NCI-H446 (cell line): ENCODE results near the gene IFNE.
"Not testable (repeated sequence)": the region's sequence is repeated elsewhere in the genome, so short reads cannot be mapped to it uniquely, and the experiment has no call there.

Experiments
- DNase-seq, 2 experiments: peaks; one replicate each; lab custom pipeline; 2025; lab: John Stamatoyannopoulos, UW

The IFNE gene

GRCh38 chr9:21491756-21492155 lies 9.6 kb upstream of the IFNE start:
- DNase-seq: no peak

- no peak for DNase-seq
Observed at GRCh38 chr9:21481470-21482056, 550 bp downstream of the IFNE start.

GRCh38 chr9:21479152-21479702 lies 2.9 kb downstream of the IFNE start:
- no peak for DNase-seq

- no peak for DNase-seq
Observed at GRCh38 chr9:21477466-21477865, 4.6 kb downstream of the IFNE start.

- no peak for DNase-seq
Observed at GRCh38 chr9:21473236-21473635, 8.9 kb downstream of the IFNE start.

- no peak for DNase-seq
Observed at GRCh38 chr9:21470126-21470525, 12.0 kb downstream of the IFNE start.

- DNase-seq: peak in 1 of 2 experiments; percentile 59
Observed at GRCh38 chr9:21465859-21466518, 16.1 kb downstream of the IFNE start.

GRCh38 chr9:21465138-21465537 lies 17.0 kb downstream of the IFNE start:
- DNase-seq: no peak

GRCh38 chr9:21461377-21461776 lies 20.7 kb downstream of the IFNE start:
- no peak for DNase-seq

GRCh38 chr9:21455320-21455719 lies 26.8 kb downstream of the IFNE start:
- DNase-seq: peak; percentile 2 to 13

GRCh38 chr9:21454149-21454548 lies 28.0 kb downstream of the IFNE start:
- DNase-seq: no peak

GRCh38 chr9:21452681-21453080 lies 29.4 kb downstream of the IFNE start:
- DNase-seq: no peak

GRCh38 chr9:21450733-21451394 lies 31.2 kb downstream of the IFNE start:
- DNase-seq: no peak

- not testable (repeated sequence) for DNase-seq
Observed at GRCh38 chr9:21449312-21449711, 32.8 kb downstream of the IFNE start.

GRCh38 chr9:21443849-21444625 lies 38.1 kb downstream of the IFNE start:
- DNase-seq: no peak

- no peak for DNase-seq
Observed at GRCh38 chr9:21440139-21440538, 42.0 kb downstream of the IFNE start, which contains the start of gene IFNA1. Gene IFNA1 (plus strand): TSS chr9:21440439. CDS start chr9:21440508, 69 bp downstream.

- not testable (repeated sequence) for DNase-seq
Observed at GRCh38 chr9:21435015-21435383, 47.1 kb downstream of the IFNE start.

GRCh38 chr9:21434202-21435014 lies 47.7 kb downstream of the IFNE start:
- peak; percentile 34 to 85 for DNase-seq

- no peak for DNase-seq
Observed at GRCh38 chr9:21432672-21433425, 49.3 kb downstream of the IFNE start.
